CD1c-positive myeloid dendritic cell (primary cell): ENCODE measurements around the gene EXOC3L4.
A peak's percentile ranks its signal among the peaks of the same experiment; 100 is the strongest.
"Not testable (repeated sequence)": the region's sequence is repeated elsewhere in the genome, so short reads cannot be mapped to it uniquely, and the experiment has no call there.

Experiments
- DNase-seq: peaks from one replicate; pipeline ENCODE4 v3.0.0-alpha.2; 2016; ENCODE audit errors: extremely low spot score

EXOC3L4 gene

GRCh38 chr14:103105580-103106150 is 11.1 kb downstream of the EXOC3L4 start:
- DNase-seq = no peak

GRCh38 chr14:103107455-103107854 is 12.9 kb downstream of the EXOC3L4 start:
- DNase-seq = no peak

GRCh38 chr14:103107941-103108748 is 13.6 kb downstream of the EXOC3L4 start:
- DNase-seq = no peak

- peak; percentile 46 for DNase-seq
Observed at GRCh38 chr14:103108749-103109207, 14.3 kb downstream of the EXOC3L4 start.

GRCh38 chr14:103109535-103110441 is 15.3 kb downstream of the EXOC3L4 start:
- DNase-seq = no peak

GRCh38 chr14:103110681-103111231 is 16.2 kb downstream of the EXOC3L4 start:
- DNase-seq = no peak

GRCh38 chr14:103111232-103111868 is 16.8 kb downstream of the EXOC3L4 start:
- no peak for DNase-seq

GRCh38 chr14:103112400-103113243 is 18.1 kb downstream of the EXOC3L4 start:
- DNase-seq = no peak

GRCh38 chr14:103113303-103113702 is 18.8 kb downstream of the EXOC3L4 start:
- no peak for DNase-seq

- DNase-seq = no peak
Observed at GRCh38 chr14:103113774-103114173, 19.2 kb downstream of the EXOC3L4 start.

- DNase-seq = not testable (repeated sequence)
Observed at GRCh38 chr14:103115086-103115679, 20.7 kb downstream of the EXOC3L4 start.

GRCh38 chr14:103115845-103116572 is 21.5 kb downstream of the EXOC3L4 start:
- no peak for DNase-seq

GRCh38 chr14:103116636-103117035 is 22.1 kb downstream of the EXOC3L4 start:
- DNase-seq = no peak

GRCh38 chr14:103117499-103117898 is 23.0 kb downstream of the EXOC3L4 start:
- not testable (repeated sequence) for DNase-seq

GRCh38 chr14:103118018-103118662 is 23.6 kb downstream of the EXOC3L4 start:
- DNase-seq = peak; percentile 83

GRCh38 chr14:103118663-103119404 is 24.3 kb downstream of the EXOC3L4 start:
- DNase-seq = peak; percentile 94

- DNase-seq = not testable (repeated sequence)
Observed at GRCh38 chr14:103119527-103119926, 25.0 kb downstream of the EXOC3L4 start.
